ENCODE data around the gene SCRN1. TPM values are rescaled to one million over a fixed set of nuclear protein-coding genes. Genes with fewer than 3 reads are reported as not detected.

Gene SCRN1
- total RNA-seq, 3 donors from 2014 or later, result 25.9 to 32.0 (median 31.5) TPM

DNA sequence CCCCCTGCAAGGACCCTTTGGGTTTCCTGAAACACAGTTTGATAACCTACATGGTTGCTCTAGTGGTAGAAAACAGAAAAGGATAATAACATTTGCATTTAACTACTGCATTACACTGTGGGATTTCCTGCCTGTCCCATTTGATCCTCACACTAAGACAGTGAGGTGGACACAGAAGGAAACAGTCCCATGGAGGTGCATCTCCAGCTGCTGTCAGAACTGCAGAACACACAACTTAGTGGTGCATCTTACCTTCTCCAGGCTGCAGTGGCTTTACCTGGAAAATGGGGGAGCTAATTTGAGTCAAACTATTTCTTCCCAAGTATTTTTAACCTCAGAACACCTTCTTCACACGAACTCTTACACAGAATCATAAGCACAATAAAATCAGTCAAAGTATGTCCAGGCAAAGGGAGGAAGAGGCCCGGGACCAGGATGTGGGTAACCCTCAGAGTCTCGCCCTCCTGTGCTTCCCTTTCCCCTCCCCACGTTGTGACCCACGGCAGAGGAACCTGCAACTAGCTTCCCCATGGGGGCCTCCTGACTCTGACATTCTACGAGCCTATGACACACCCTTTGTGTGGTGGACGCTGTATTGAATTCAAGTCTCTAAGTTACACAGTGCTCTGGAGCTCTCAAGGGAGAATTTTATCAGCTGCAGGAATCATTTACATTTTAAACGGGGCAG, 33.7 kb downstream of the SCRN1 start:
- H3K27me3 ChIP-seq, result no peaks in the 10 kb centered on the region
- no peak for DNase-seq (ENCODE audit: low spot score in 2 of 2)
- TF ChIP-seq POLR2AphosphoS5 (IDR thresholded peaks at IDR 0.05), result no peak
- TF ChIP-seq, protein P1, sequence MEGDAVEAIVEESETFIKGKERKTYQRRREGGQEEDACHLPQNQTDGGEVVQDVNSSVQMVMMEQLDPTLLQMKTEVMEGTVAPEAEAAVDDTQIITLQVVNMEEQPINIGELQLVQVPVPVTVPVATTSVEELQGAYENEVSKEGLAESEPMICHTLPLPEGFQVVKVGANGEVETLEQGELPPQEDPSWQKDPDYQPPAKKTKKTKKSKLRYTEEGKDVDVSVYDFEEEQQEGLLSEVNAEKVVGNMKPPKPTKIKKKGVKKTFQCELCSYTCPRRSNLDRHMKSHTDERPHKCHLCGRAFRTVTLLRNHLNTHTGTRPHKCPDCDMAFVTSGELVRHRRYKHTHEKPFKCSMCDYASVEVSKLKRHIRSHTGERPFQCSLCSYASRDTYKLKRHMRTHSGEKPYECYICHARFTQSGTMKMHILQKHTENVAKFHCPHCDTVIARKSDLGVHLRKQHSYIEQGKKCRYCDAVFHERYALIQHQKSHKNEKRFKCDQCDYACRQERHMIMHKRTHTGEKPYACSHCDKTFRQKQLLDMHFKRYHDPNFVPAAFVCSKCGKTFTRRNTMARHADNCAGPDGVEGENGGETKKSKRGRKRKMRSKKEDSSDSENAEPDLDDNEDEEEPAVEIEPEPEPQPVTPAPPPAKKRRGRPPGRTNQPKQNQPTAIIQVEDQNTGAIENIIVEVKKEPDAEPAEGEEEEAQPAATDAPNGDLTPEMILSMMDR (IDR thresholded peaks at IDR 0.05), result no peak
- TF ChIP-seq POLR2A (IDR thresholded peaks at IDR 0.05), result no peak
- intact Hi-C loops (cut with DNase I; ENCODE audit: low total_unique reads), result no loop called here
- H3K27ac ChIP-seq, result no peak overlapping the region
- H3K4me1 ChIP-seq, result no peaks in the 10 kb centered on the region
- H3K9me3 ChIP-seq, result no peaks in the 10 kb centered on the region
- H3K36me3 ChIP-seq, result no peaks in the 10 kb centered on the region
- H3K4me3 ChIP-seq, result no peak overlapping the region

DNA sequence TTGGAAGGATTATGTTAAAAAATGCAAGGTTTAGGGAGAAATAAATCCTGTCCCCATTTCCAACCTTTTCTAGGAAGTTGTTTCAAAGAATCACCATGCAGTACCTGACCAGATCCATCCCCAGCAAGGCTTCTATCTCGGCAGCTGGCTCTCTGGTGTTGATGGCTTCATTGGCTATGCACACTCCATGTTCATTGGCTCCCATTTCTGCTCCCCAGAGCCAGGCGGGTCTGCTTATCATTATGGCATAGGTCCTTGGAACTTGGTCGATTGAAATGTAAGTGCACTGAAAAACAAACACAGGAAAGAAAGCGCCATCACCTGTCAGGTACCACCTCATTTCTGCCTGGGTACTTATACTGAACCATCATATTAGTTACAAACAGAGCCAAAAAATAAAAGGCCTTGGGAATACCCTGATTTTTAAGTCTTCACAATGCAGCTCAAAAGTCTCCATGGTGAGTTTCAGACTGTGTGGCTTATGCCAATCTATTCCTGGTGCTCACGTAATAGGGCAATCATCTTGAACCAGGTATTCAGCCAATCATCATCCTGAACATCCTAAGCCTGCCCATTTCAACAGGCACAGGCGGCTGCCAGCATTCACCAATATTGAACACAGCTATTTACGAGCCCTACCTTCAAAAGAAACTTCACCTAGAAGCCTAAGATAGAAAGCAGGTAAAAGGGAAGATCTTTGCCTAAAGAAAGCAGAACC, 34.4 kb downstream of the SCRN1 start:
- no peak overlapping the region for H3K4me3 ChIP-seq
- no peaks in the 10 kb centered on the region for H3K4me1 ChIP-seq
- TF ChIP-seq, protein P1 (IDR thresholded peaks at IDR 0.05), result no peak
- TF ChIP-seq POLR2AphosphoS5 (IDR thresholded peaks at IDR 0.05) (no peak), POLR2A (IDR thresholded peaks at IDR 0.05) (no peak)
- H3K27me3 ChIP-seq, result no peaks in the 10 kb centered on the region
- H3K36me3 ChIP-seq, result no peaks in the 10 kb centered on the region
- H3K9me3 ChIP-seq, result no peaks in the 10 kb centered on the region
- intact Hi-C loops (cut with DNase I; ENCODE audit: low total_unique reads), result no loop called here
- DNase-seq (ENCODE audit: low spot score in 2 of 2), result no peak
- H3K27ac ChIP-seq, result no peak overlapping the region

DNA sequence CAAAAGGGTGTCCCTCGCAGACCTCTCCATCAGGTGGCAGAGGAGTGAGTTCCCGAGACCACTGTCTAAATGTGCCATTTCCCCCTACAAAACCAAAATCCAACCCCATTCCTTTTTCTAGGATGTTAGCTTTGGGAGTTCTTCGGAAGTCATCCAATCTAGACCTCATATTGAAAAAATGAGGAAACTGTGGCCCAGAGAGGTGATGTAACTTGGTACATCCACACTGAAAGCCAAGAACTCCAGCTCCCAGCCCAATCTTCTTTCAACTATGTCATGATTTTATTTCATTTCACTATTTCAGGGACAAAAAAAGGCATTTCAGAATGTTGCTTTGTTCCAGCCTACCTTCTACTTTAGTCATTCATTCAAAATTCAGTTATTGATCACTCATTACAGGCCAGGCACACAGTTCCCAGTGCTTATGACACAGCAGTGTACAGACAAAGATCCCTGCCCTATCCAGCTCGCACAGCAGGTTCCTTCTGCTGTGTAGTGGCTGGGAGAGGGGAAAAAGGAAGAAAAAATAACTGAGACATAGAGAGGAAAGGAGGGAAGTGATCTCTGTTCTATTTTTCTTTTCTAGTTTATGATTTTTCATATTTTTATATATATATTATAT, 35.8 kb downstream of the SCRN1 start:
- intact Hi-C loops (cut with DNase I; ENCODE audit: low total_unique reads), result no loop called here
- Histone ChIP-seq H3K27me3 (no peaks in the 10 kb centered on the region), H3K36me3 (no peaks in the 10 kb centered on the region), H3K9me3 (no peaks in the 10 kb centered on the region), H3K4me3 (no peak overlapping the region), H3K4me1 (no peaks in the 10 kb centered on the region), H3K27ac (peak overlapping the region in 1 of 2 donors; percentile 60)
- TF ChIP-seq, protein P1 (IDR thresholded peaks at IDR 0.05), result no peak
- TF ChIP-seq POLR2A (IDR thresholded peaks at IDR 0.05) (no peak), POLR2AphosphoS5 (IDR thresholded peaks at IDR 0.05) (peak in 1 of 3 donors; percentile 8)
- DNase-seq (ENCODE audit: low spot score in 2 of 2), result no peak

DNA sequence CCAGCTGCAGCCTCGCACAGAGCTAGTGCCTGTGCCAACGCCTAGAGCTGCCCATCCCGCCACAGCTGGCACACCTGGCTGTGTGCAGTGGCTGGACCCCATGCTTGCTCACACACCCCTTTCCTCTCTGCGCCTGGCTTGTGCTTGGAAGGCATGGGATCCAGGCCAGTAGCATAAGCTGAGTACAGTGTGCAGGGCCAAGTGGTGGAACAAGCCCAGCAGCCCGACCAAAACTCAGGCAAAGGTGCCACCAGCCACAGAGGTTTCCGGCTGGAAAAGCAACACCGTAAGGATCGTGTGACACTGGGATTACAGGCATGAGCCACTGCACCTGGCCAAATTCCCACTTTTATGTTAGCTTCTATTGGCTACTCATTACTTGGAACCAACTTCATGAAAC, 38.4 kb downstream of the SCRN1 start:
- H3K4me3 ChIP-seq, result no peak overlapping the region
- no peak for DNase-seq (ENCODE audit: low spot score in 2 of 2)
- no peaks in the 10 kb centered on the region for H3K27me3 ChIP-seq
- no peak overlapping the region for H3K27ac ChIP-seq
- no peaks in the 10 kb centered on the region for H3K9me3 ChIP-seq
- H3K36me3 ChIP-seq, result no peaks in the 10 kb centered on the region
- no peaks in the 10 kb centered on the region for H3K4me1 ChIP-seq
- TF ChIP-seq POLR2A (IDR thresholded peaks at IDR 0.05), result no peak
- TF ChIP-seq POLR2AphosphoS5 (IDR thresholded peaks at IDR 0.05), result no peak
- TF ChIP-seq, protein P1 (IDR thresholded peaks at IDR 0.05), result no peak
- intact Hi-C loops (cut with DNase I; ENCODE audit: low total_unique reads), result no loop called here

DNA sequence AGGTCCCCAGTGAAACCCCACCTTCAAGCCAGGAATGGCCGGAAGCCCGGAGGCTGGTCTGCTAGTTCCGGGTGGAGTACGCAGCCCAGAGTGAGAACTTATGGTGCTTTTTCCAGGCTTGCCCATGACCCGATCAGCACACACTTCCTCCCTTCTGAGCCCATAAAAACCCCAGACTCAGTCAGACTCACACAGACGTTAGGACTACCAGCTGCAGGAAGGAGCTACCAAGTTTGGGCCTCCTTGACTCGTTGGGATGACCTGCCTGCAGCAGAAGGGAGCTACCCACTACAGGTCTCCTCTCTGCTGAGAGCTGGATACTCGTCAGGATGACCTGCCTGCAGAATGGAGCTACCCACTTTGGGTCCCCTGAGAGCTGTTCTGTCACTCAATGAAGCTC, 39.1 kb downstream of the SCRN1 start:
- H3K27me3 ChIP-seq, result no peaks in the 10 kb centered on the region
- TF ChIP-seq POLR2AphosphoS5 (IDR thresholded peaks at IDR 0.05) (no peak), POLR2A (IDR thresholded peaks at IDR 0.05) (no peak)
- TF ChIP-seq, protein P1 (IDR thresholded peaks at IDR 0.05), result no peak
- H3K27ac ChIP-seq, result no peak overlapping the region
- intact Hi-C loops (cut with DNase I; ENCODE audit: low total_unique reads), result no loop called here
- H3K9me3 ChIP-seq, result no peaks in the 10 kb centered on the region
- no peak overlapping the region for H3K4me3 ChIP-seq
- H3K36me3 ChIP-seq, result no peaks in the 10 kb centered on the region
- no peak for DNase-seq (ENCODE audit: low spot score in 2 of 2)
- H3K4me1 ChIP-seq, result no peaks in the 10 kb centered on the region
